PFSK-1 (cell line): ENCODE results near the gene PBOV1.

Source experiments
- FOXP2 ChIP-seq: optimal IDR thresholded peaks from 2 replicates; pipeline ENCODE3; 2011; ENCODE audit warnings: borderline replicate concordance, control low read depth, inconsistent platforms; ENCODE audit not compliant: insufficient read depth; ENCODE audit errors: extremely low read length, extremely low read depth
- POLR2AphosphoS5 ChIP-seq: IDR thresholded peaks from 2 replicates; pipeline ENCODE4 v1.6.1; 2012; ENCODE audit warnings: low read depth, mild to moderate bottlenecking, control low read depth, low read length, moderate library complexity
- REST ChIP-seq, 2 experiments: IDR thresholded peaks; 2 replicates each; pipeline versions ENCODE4 v1.6.1 to v1.8.0; 2011 to 2012; ENCODE audit warnings: low read depth in 2 of 2, low read length in 2 of 2, control low read depth in 1 of 2, inconsistent platforms in 1 of 2, mild to moderate bottlenecking in 1 of 2, moderate library complexity in 1 of 2; ENCODE audit not compliant: insufficient read depth in 1 of 2
- SIN3A ChIP-seq: IDR thresholded peaks from 2 replicates; pipeline ENCODE4 v1.6.1; 2012; ENCODE audit warnings: mild to moderate bottlenecking, low read length, moderate library complexity, borderline replicate concordance; ENCODE audit not compliant: insufficient read depth
- TAF1 ChIP-seq: IDR thresholded peaks from 2 replicates; pipeline ENCODE4 v1.6.1; 2012; ENCODE audit warnings: low read length, control low read depth, borderline replicate concordance; ENCODE audit not compliant: insufficient read depth

The PBOV1 gene

DNA sequence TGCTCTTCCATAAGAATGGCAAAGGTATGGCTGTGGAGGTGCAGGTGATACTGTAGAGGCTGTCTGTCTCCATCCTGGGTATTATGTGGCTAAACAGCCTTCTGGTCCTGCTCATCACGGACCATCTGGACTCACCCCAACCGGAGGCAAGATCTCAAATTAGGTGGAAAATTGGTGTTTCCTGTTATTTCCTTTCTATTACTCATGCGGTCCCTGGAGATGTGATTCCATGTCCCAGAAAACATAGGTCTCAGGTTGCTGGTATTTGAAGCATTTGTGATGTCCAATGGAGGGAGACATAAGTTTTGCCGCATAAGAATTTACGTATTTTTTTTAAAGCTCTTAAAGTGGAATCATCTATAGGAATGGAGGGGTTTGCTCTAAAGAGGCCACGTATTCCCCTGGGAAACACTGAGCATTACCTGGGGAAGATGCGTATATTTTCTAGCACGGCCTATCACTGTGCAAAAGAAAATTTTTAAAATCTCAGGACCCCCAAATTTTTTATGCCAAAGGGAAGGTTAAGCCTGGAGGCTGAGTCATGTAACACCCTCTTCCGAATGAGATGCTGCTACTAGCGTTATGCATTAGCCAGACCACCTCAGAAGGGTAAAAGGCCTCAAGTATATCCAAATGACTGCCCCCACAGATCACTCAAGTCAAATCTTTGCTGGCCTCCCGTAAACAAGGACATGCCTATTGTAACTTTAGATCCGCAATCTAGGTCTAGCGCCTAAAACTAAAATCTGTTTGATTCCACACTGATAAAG lies 22.4 kb upstream of the PBOV1 start:
- TF ChIP-seq TAF1, result no peak
- no peak for TF ChIP-seq FOXP2
- TF ChIP-seq POLR2AphosphoS5, result no peak
- TF ChIP-seq SIN3A, result no peak
- no peak for TF ChIP-seq REST (IDR thresholded peaks at IDR 0.05; ENCODE audit: insufficient read depth in 1 of 2, low read depth in 2 of 2, low read length in 2 of 2)

DNA sequence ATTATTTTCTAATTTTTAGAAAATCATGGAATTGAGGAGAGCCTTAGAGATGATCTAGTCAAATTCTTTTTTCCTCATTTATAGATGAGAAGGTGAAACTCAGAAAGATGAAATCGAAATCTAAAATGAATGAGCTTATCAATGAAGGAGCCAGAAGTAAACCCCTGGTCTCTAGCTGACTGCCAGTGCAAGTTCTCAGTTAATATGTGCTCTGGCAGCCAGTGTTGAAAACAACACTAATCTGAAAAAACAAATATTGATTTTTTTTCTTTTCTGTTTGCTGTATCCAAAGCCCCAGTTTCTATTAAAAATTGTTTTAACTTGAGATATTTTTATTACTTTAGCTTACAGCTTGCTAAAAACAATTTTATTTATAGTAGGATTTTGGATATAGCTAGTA lies 21.5 kb upstream of the PBOV1 start:
- TF ChIP-seq SIN3A (no peak), TAF1 (no peak), FOXP2 (no peak), REST (IDR thresholded peaks at IDR 0.05; ENCODE audit: insufficient read depth in 1 of 2, low read depth in 2 of 2, low read length in 2 of 2) (no peak)

- no peak for TF ChIP-seq SIN3A
- TF ChIP-seq TAF1, result no peak
- TF ChIP-seq POLR2AphosphoS5, result no peak
- TF ChIP-seq FOXP2, result no peak
- TF ChIP-seq REST (IDR thresholded peaks at IDR 0.05; ENCODE audit: insufficient read depth in 1 of 2, low read depth in 2 of 2, low read length in 2 of 2), result no peak
These were observed 20.1 kb upstream of the PBOV1 start for GRCh38 chr6:138238368-138238767.

DNA sequence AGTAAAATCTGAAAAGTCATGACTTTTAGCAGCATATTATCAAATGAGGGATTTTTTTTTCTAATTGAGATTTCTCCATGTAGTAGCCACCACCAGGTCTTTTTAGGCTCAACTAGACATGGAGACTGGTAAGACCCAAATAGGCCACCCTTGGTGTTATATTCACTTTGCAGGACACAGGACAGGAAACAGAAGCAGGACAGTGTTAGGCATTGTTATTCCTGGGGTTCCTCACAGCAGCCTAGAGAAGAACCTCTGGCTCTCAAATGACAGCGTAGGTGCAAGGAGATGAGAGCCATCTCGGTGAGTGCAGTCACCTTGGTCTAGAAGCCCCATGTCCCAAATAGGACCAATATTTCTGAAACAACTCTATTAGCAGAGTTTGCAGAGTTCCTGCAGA lies 19.2 kb upstream of the PBOV1 start:
- TF ChIP-seq SIN3A (no peak), POLR2AphosphoS5 (no peak), REST (IDR thresholded peaks at IDR 0.05; ENCODE audit: insufficient read depth in 1 of 2, low read depth in 2 of 2, low read length in 2 of 2) (no peak), TAF1 (no peak), FOXP2 (no peak)
